Neuronal stem cell (in vitro differentiated cells): ENCODE measurements around the gene DIPK1A.

Experiments used
- DNase-seq: peaks from one replicate; pipeline ENCODE4 v3.0.0-alpha.2; 2013; ENCODE audit warnings: low spot score
- H2AFZ ChIP-seq: one replicate; pipeline ENCODE4 v1.6.1; 2013; ENCODE audit warnings: mild to moderate bottlenecking, low read length, inconsistent platforms
- H2AK5ac ChIP-seq: 2 replicates; pipeline ENCODE4 v1.6.1; 2013; ENCODE audit warnings: low read depth, mild to moderate bottlenecking, inconsistent platforms, low read length, moderate library complexity, mixed read lengths
- H2BK120ac ChIP-seq: 2 replicates; pipeline ENCODE4 v1.6.1; 2013; ENCODE audit warnings: low read depth, mild to moderate bottlenecking, inconsistent platforms, low read length, moderate library complexity, mixed read lengths
- H2BK12ac ChIP-seq: one replicate; pipeline ENCODE4 v1.6.1; 2013; ENCODE audit warnings: low read length, inconsistent platforms
- H2BK15ac ChIP-seq: 2 replicates; pipeline ENCODE4 v1.6.1; 2013; ENCODE audit warnings: mild to moderate bottlenecking, low read length, inconsistent platforms, mixed read lengths
- H2BK5ac ChIP-seq: one replicate; pipeline ENCODE4 v1.6.1; 2013; ENCODE audit warnings: inconsistent platforms, mild to moderate bottlenecking, low read length, moderate library complexity
- H3K14ac ChIP-seq: one replicate; pipeline ENCODE4 v1.6.1; 2013; ENCODE audit warnings: low read length, inconsistent platforms
- H3K18ac ChIP-seq: 2 replicates; pipeline ENCODE4 v1.6.1; 2013; ENCODE audit warnings: low read length, inconsistent platforms
- H3K23ac ChIP-seq: 2 replicates; pipeline ENCODE4 v1.6.1; 2013; ENCODE audit warnings: low read depth, mild to moderate bottlenecking, mixed read lengths, low read length, inconsistent platforms; ENCODE audit not compliant: poor library complexity
- H3K27ac ChIP-seq: replicated peaks from 3 replicates; pipeline ENCODE4 v1.5.1; 2013; ENCODE audit warnings: low read length, inconsistent platforms
- H3K27me3 ChIP-seq, 3 experiments: 2 replicates each; pipeline ENCODE4 v1.6.1; 2013; ENCODE audit warnings: low read length in 3 of 3, mild to moderate bottlenecking in 2 of 3, inconsistent platforms in 1 of 3, low read depth in 1 of 3, mixed read lengths in 1 of 3, moderate library complexity in 1 of 3; ENCODE audit not compliant: control insufficient read depth in 3 of 3, insufficient read depth in 3 of 3
- H3K36me3 ChIP-seq, 2 donors: replicated peaks in 1 of 2; 2 replicates each; pipeline ENCODE4 v1.6.1; 2013; ENCODE audit warnings: low read length in 2 of 2; ENCODE audit not compliant: control insufficient read depth in 2 of 2, insufficient read depth in 2 of 2
- H3K4ac ChIP-seq: 2 replicates; pipeline ENCODE4 v1.6.1; 2013; ENCODE audit warnings: inconsistent platforms, mild to moderate bottlenecking, low read length, moderate library complexity
- H3K4me1 ChIP-seq, 2 donors: 1 replicate in 1 of 2; 2 replicates in 1 of 2; pipeline ENCODE4 v1.6.1; 2013; ENCODE audit warnings: low read length in 2 of 2, low read depth in 1 of 2; ENCODE audit not compliant: control insufficient read depth in 2 of 2, insufficient read depth in 1 of 2
- H3K4me2 ChIP-seq: one replicate; pipeline ENCODE4 v1.6.1; 2013; ENCODE audit warnings: mild to moderate bottlenecking, low read length, inconsistent platforms; ENCODE audit not compliant: insufficient read depth, poor library complexity, severe bottlenecking
- H3K4me3 ChIP-seq, 2 donors: 2 replicates each; pipeline ENCODE4 v1.5.1; 2013; ENCODE audit warnings: low read length in 2 of 2, mild to moderate bottlenecking in 2 of 2, inconsistent platforms in 1 of 2, moderate library complexity in 1 of 2
- H3K79me1 ChIP-seq: one replicate; pipeline ENCODE4 v1.6.1; 2013; ENCODE audit warnings: low read depth, mild to moderate bottlenecking, inconsistent platforms, low read length, moderate library complexity
- H3K9ac ChIP-seq: one replicate; pipeline ENCODE4 v1.6.1; 2013; ENCODE audit warnings: mild to moderate bottlenecking, low read depth, low read length, inconsistent platforms; ENCODE audit not compliant: poor library complexity
- H3K9me3 ChIP-seq, 2 donors: replicated peaks in 1 of 2; 2 replicates each; pipeline versions ENCODE3 to v1.6.1; 2013; ENCODE audit warnings: low read length in 2 of 2, mild to moderate bottlenecking in 2 of 2, inconsistent platforms in 1 of 2, low read depth in 1 of 2, mixed read lengths in 1 of 2, moderate library complexity in 1 of 2; ENCODE audit not compliant: control insufficient read depth in 2 of 2, insufficient read depth in 1 of 2
- H4K8ac ChIP-seq: one replicate; pipeline ENCODE4 v1.6.1; 2013; ENCODE audit warnings: low read depth, mild to moderate bottlenecking, inconsistent platforms, low read length, moderate library complexity
- H4K91ac ChIP-seq: one replicate; pipeline ENCODE4 v1.6.1; 2013; ENCODE audit warnings: low read length, low read depth, mild to moderate bottlenecking, inconsistent platforms; ENCODE audit not compliant: poor library complexity
- WGBS, 2 donors: extraction: QIAGEN DNeasy Blood & Tissue Kit; methylation state at CpG; one replicate each; pipeline ENCODE4 v1.1.7; 2013; ENCODE audit warnings: missing lambda C conversion rate in 2 of 2, mixed read lengths in 1 of 2; ENCODE audit not compliant: insufficient read length in 2 of 2, insufficient replicate concordance in 1 of 2; ENCODE audit errors: extremely low coverage in 2 of 2; 5-methylcytosine and 5-hydroxymethylcytosine counted together

The DIPK1A gene

GRCh38 chr1:92956254-92957029 lies 4.8 kb downstream of the DIPK1A start:
- no peak overlapping the region for H2BK12ac ChIP-seq
- H3K18ac ChIP-seq, result no peak overlapping the region
- H3K27me3 ChIP-seq, result peaks cover 0 to 34% (median 0%) of the 10 kb centered on the region in 3 experiments
- H3K14ac ChIP-seq, result no peak overlapping the region
- H3K27ac ChIP-seq, result no peak overlapping the region
- H3K4me3 ChIP-seq, result no peak overlapping the region
- H2BK5ac ChIP-seq, result no peak overlapping the region
- H4K8ac ChIP-seq, result no peak overlapping the region
- H4K91ac ChIP-seq, result no peak overlapping the region
- no peak overlapping the region for H2BK15ac ChIP-seq
- H3K4me1 ChIP-seq, result peaks cover 0 to 2% of the 10 kb centered on the region in 2 donors
- H2BK120ac ChIP-seq, result no peak overlapping the region
- DNase-seq, result no peak
- H3K4ac ChIP-seq, result no peak overlapping the region
- H2AFZ ChIP-seq, result no peak overlapping the region
- no peaks in the 10 kb centered on the region for H3K9me3 ChIP-seq
- H2AK5ac ChIP-seq, result no peak overlapping the region
- no peak overlapping the region for H3K23ac ChIP-seq
- H3K36me3 ChIP-seq, result no peaks in the 10 kb centered on the region
- H3K9ac ChIP-seq, result no peak overlapping the region
- no peaks in the 10 kb centered on the region for H3K79me1 ChIP-seq
- no CpG with 5 or more reads among the region's 2 CpGs for WGBS, 2 donors
- H3K4me2 ChIP-seq, result no peak overlapping the region

GRCh38 chr1:92953491-92953890 lies 7.8 kb downstream of the DIPK1A start:
- Histone ChIP-seq H3K9me3 (no peaks in the 10 kb centered on the region), H3K27ac (no peak overlapping the region), H2BK12ac (no peak overlapping the region), H3K9ac (no peak overlapping the region), H2BK120ac (no peak overlapping the region), H3K4me3 (no peak overlapping the region), H2BK15ac (no peak overlapping the region), H2BK5ac (no peak overlapping the region), H4K8ac (no peak overlapping the region), H3K14ac (no peak overlapping the region), H3K18ac (no peak overlapping the region), H3K27me3 (peaks cover 0 to 22% (median 0%) of the 10 kb centered on the region in 3 experiments), H3K79me1 (no peaks in the 10 kb centered on the region), H2AFZ (no peak overlapping the region), H2AK5ac (no peak overlapping the region), H4K91ac (no peak overlapping the region), H3K23ac (no peak overlapping the region), H3K4me1 (no peaks in the 10 kb centered on the region), H3K4me2 (no peak overlapping the region), H3K4ac (no peak overlapping the region), H3K36me3 (no peaks in the 10 kb centered on the region)
- DNase-seq, result no peak
- no CpG with 5 or more reads among the region's 3 CpGs for WGBS, 2 donors

- H3K14ac ChIP-seq, result no peak overlapping the region
These were observed 8.5 kb downstream of the DIPK1A start for GRCh38 chr1:92952714-92953113.

GRCh38 chr1:92951141-92951582 lies 10.1 kb downstream of the DIPK1A start:
- Histone ChIP-seq H2AK5ac (no peak overlapping the region), H3K4me1 (no peaks in the 10 kb centered on the region), H2BK12ac (no peak overlapping the region), H3K4me3 (no peak overlapping the region), H3K4ac (no peak overlapping the region), H3K27me3 (peaks cover 0 to under 1% (median 0%) of the 10 kb centered on the region in 3 experiments), H3K27ac (no peak overlapping the region), H2BK120ac (no peak overlapping the region), H3K4me2 (no peak overlapping the region), H3K79me1 (no peaks in the 10 kb centered on the region), H2BK5ac (no peak overlapping the region), H3K18ac (no peak overlapping the region), H3K9ac (no peak overlapping the region), H4K8ac (no peak overlapping the region), H3K9me3 (no peaks in the 10 kb centered on the region), H3K14ac (no peak overlapping the region), H2BK15ac (no peak overlapping the region), H3K23ac (no peak overlapping the region), H4K91ac (no peak overlapping the region), H2AFZ (no peak overlapping the region), H3K36me3 (no peaks in the 10 kb centered on the region)
- DNase-seq, result no peak
- WGBS, 2 donors, result no CpG with 5 or more reads among the region's 4 CpGs

More at GRCh38 chr1:92952714-92953113, 8.5 kb downstream of the DIPK1A start:
- no peaks in the 10 kb centered on the region for H3K79me1 ChIP-seq
- H3K9ac ChIP-seq, result no peak overlapping the region
- peaks cover 0 to 14% (median 0%) of the 10 kb centered on the region in 3 experiments for H3K27me3 ChIP-seq
- no peak overlapping the region for H4K91ac ChIP-seq
- H2AK5ac ChIP-seq, result no peak overlapping the region
- H3K4me3 ChIP-seq, result no peak overlapping the region
- H3K4ac ChIP-seq, result no peak overlapping the region
- no peak overlapping the region for H2BK12ac ChIP-seq
- no peak overlapping the region for H3K4me2 ChIP-seq
- H2BK5ac ChIP-seq, result no peak overlapping the region
- no peak overlapping the region for H3K27ac ChIP-seq
- no peaks in the 10 kb centered on the region for H3K4me1 ChIP-seq
- no peak overlapping the region for H3K23ac ChIP-seq
- no peak overlapping the region for H3K18ac ChIP-seq
- DNase-seq, result no peak
- no peaks in the 10 kb centered on the region for H3K9me3 ChIP-seq
- H3K36me3 ChIP-seq, result no peaks in the 10 kb centered on the region
- WGBS, 2 donors, result 100% methylated on average over 1 of the region's 1 CpG
- no peak overlapping the region for H2BK120ac ChIP-seq
- no peak overlapping the region for H2AFZ ChIP-seq
- no peak overlapping the region for H2BK15ac ChIP-seq
- H4K8ac ChIP-seq, result no peak overlapping the region
